Neuron (in vitro differentiated cells): ENCODE measurements around the gene NYAP2.

Experiments used
- H2AFZ ChIP-seq: one replicate; pipeline ENCODE4 v1.6.1; 2013; ENCODE audit warnings: low read depth, mild to moderate bottlenecking, inconsistent platforms, low read length, moderate library complexity
- H3K27me3 ChIP-seq: one replicate; pipeline ENCODE4 v1.6.1; 2013; ENCODE audit warnings: low read length; ENCODE audit not compliant: insufficient read depth
- H3K36me3 ChIP-seq: one replicate; pipeline ENCODE4 v1.6.1; 2013; ENCODE audit warnings: low read length; ENCODE audit not compliant: insufficient read depth
- H3K4me1 ChIP-seq: one replicate; pipeline ENCODE4 v1.6.1; 2013; ENCODE audit warnings: low read length; ENCODE audit not compliant: insufficient read depth
- H3K4me3 ChIP-seq: 2 replicates; pipeline ENCODE4 v1.5.1; 2013; ENCODE audit warnings: mild to moderate bottlenecking, low read length, moderate library complexity
- H3K9me3 ChIP-seq: one replicate; pipeline ENCODE4 v1.6.1; 2013; ENCODE audit warnings: low read length

Gene NYAP2

GRCh38 chr2:225468131-225468530 is 68.6 kb downstream of the NYAP2 start:
- Histone ChIP-seq H3K27me3 (no peaks in the 10 kb centered on the region), H3K4me1 (peaks cover 6% of the 10 kb centered on the region), H2AFZ (no peak overlapping the region), H3K4me3 (no peak overlapping the region), H3K36me3 (no peaks in the 10 kb centered on the region), H3K9me3 (no peaks in the 10 kb centered on the region)

- H3K27me3 ChIP-seq, result no peaks in the 10 kb centered on the region
- peaks cover under 1% of the 10 kb centered on the region for H3K4me1 ChIP-seq
Observed at GRCh38 chr2:225471039-225471438, 71.5 kb downstream of the NYAP2 start.

GRCh38 chr2:225471482-225471881 is 72.0 kb downstream of the NYAP2 start:
- no peaks in the 10 kb centered on the region for H3K36me3 ChIP-seq
- no peaks in the 10 kb centered on the region for H3K27me3 ChIP-seq
- H3K4me1 ChIP-seq, result no peaks in the 10 kb centered on the region
- no peaks in the 10 kb centered on the region for H3K9me3 ChIP-seq
- H2AFZ ChIP-seq, result no peak overlapping the region
- no peak overlapping the region for H3K4me3 ChIP-seq

More at GRCh38 chr2:225471039-225471438, 71.5 kb downstream of the NYAP2 start:
- Histone ChIP-seq H3K9me3 (no peaks in the 10 kb centered on the region), H2AFZ (no peak overlapping the region), H3K4me3 (no peak overlapping the region), H3K36me3 (no peaks in the 10 kb centered on the region)

- Histone ChIP-seq H3K9me3 (no peaks in the 10 kb centered on the region), H3K36me3 (no peaks in the 10 kb centered on the region), H3K4me3 (no peak overlapping the region), H3K27me3 (no peaks in the 10 kb centered on the region), H2AFZ (no peak overlapping the region), H3K4me1 (no peaks in the 10 kb centered on the region)
Observed at GRCh38 chr2:225472161-225472560, 72.7 kb downstream of the NYAP2 start.

- Histone ChIP-seq H3K4me3 (no peak overlapping the region), H3K36me3 (no peaks in the 10 kb centered on the region), H3K4me1 (no peaks in the 10 kb centered on the region), H2AFZ (no peak overlapping the region), H3K27me3 (no peaks in the 10 kb centered on the region), H3K9me3 (no peaks in the 10 kb centered on the region)
Observed at GRCh38 chr2:225479386-225479785, 79.9 kb downstream of the NYAP2 start.

- no peak overlapping the region for H2AFZ ChIP-seq
- no peaks in the 10 kb centered on the region for H3K9me3 ChIP-seq
- H3K36me3 ChIP-seq, result no peaks in the 10 kb centered on the region
- H3K27me3 ChIP-seq, result no peaks in the 10 kb centered on the region
- no peak overlapping the region for H3K4me3 ChIP-seq
- no peaks in the 10 kb centered on the region for H3K4me1 ChIP-seq
Observed at GRCh38 chr2:225484751-225485150, 85.2 kb downstream of the NYAP2 start.

GRCh38 chr2:225486236-225486635 is 86.7 kb downstream of the NYAP2 start:
- H3K9me3 ChIP-seq, result no peaks in the 10 kb centered on the region
- H3K27me3 ChIP-seq, result no peaks in the 10 kb centered on the region
- H2AFZ ChIP-seq, result no peak overlapping the region
- no peak overlapping the region for H3K4me3 ChIP-seq
- H3K36me3 ChIP-seq, result no peaks in the 10 kb centered on the region
- H3K4me1 ChIP-seq, result no peaks in the 10 kb centered on the region

GRCh38 chr2:225487878-225488416 is 88.4 kb downstream of the NYAP2 start:
- no peaks in the 10 kb centered on the region for H3K9me3 ChIP-seq
- no peaks in the 10 kb centered on the region for H3K4me1 ChIP-seq
- no peak overlapping the region for H3K4me3 ChIP-seq
- no peak overlapping the region for H2AFZ ChIP-seq
- no peaks in the 10 kb centered on the region for H3K36me3 ChIP-seq
- no peaks in the 10 kb centered on the region for H3K27me3 ChIP-seq

- no peak overlapping the region for H3K4me3 ChIP-seq
- no peak overlapping the region for H2AFZ ChIP-seq
- no peaks in the 10 kb centered on the region for H3K27me3 ChIP-seq
- no peaks in the 10 kb centered on the region for H3K4me1 ChIP-seq
- H3K9me3 ChIP-seq, result no peaks in the 10 kb centered on the region
- no peaks in the 10 kb centered on the region for H3K36me3 ChIP-seq
Observed at GRCh38 chr2:225488743-225489142, 89.2 kb downstream of the NYAP2 start.

GRCh38 chr2:225493420-225494099 is 94.0 kb downstream of the NYAP2 start:
- Histone ChIP-seq H3K4me1 (no peaks in the 10 kb centered on the region), H2AFZ (no peak overlapping the region), H3K4me3 (no peak overlapping the region), H3K9me3 (no peaks in the 10 kb centered on the region), H3K36me3 (no peaks in the 10 kb centered on the region), H3K27me3 (no peaks in the 10 kb centered on the region)

- Histone ChIP-seq H3K9me3 (no peaks in the 10 kb centered on the region), H3K27me3 (no peaks in the 10 kb centered on the region), H3K4me3 (no peak overlapping the region), H3K36me3 (no peaks in the 10 kb centered on the region), H3K4me1 (no peaks in the 10 kb centered on the region), H2AFZ (no peak overlapping the region)
Observed at GRCh38 chr2:225494100-225494459, 94.6 kb downstream of the NYAP2 start.

GRCh38 chr2:225495706-225496105 is 96.2 kb downstream of the NYAP2 start:
- Histone ChIP-seq H3K4me3 (no peak overlapping the region), H3K36me3 (no peaks in the 10 kb centered on the region), H3K9me3 (no peaks in the 10 kb centered on the region), H3K27me3 (no peaks in the 10 kb centered on the region), H3K4me1 (no peaks in the 10 kb centered on the region), H2AFZ (no peak overlapping the region)

GRCh38 chr2:225496568-225496967 is 97.1 kb downstream of the NYAP2 start:
- Histone ChIP-seq H3K27me3 (no peaks in the 10 kb centered on the region), H3K9me3 (no peaks in the 10 kb centered on the region), H3K36me3 (no peaks in the 10 kb centered on the region), H3K4me3 (no peak overlapping the region), H3K4me1 (no peaks in the 10 kb centered on the region), H2AFZ (no peak overlapping the region)

GRCh38 chr2:225497166-225497565 is 97.7 kb downstream of the NYAP2 start:
- Histone ChIP-seq H3K36me3 (no peaks in the 10 kb centered on the region), H3K4me3 (no peak overlapping the region), H3K9me3 (no peaks in the 10 kb centered on the region), H3K4me1 (no peaks in the 10 kb centered on the region), H3K27me3 (no peaks in the 10 kb centered on the region), H2AFZ (no peak overlapping the region)
